Hippocampal formation (tissue), 2 donors: Measurements from ENCODE around the gene PBX4.

Experiments
- DNase-seq, 2 donors: peaks; one replicate each; lab custom pipeline; 2025; lab: John Stamatoyannopoulos, UW

Gene PBX4

DNA sequence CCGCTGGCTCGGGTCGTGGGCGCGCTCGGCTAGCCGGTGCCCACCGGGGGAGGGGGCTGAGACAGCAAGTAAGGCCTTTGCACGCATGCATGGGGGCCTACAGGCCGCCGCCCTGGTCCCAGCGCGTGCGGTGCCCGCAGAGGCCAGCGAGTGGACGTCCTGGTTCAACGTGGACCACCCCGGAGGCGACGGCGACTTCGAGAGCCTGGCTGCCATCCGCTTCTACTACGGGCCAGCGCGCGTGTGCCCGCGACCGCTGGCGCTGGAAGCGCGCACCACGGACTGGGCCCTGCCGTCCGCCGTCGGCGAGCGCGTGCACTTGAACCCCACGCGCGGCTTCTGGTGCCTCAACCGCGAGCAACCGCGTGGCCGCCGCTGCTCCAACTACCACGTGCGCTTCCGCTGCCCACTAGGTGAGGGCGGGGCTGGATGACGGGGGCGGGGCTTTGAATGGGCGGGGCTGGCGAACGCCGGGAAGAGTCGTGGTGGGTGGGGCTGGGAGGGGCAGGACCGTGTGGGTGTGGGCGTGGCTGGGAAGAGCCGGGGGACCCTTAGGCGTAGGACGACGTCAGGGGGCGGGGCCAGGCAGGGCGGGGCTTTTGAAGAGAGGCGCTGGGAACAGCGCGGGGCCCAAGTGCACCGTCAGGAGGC lies 78.3 kb downstream of the PBX4 start:
- peak in 1 of 2 donors; percentile 20 for DNase-seq

DNA sequence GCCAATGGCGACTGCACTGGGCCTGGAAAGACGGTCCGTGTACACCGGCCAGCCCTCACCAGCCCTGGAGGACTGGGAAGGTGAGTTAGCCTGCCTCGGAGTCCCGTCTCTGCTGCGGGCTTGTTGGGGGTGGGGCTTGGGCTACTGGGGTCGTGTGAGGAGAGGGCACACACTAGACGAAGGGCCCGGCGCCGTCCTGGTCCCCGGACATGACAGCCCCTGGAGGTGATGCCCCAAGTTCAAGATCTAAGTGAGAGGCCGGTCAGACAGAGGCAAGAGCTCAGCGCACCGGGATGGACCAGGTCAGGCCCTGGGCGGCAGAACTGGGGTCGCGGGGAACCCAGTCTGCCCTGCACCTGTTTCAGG lies 78.8 kb downstream of the PBX4 start:
- DNase-seq, result no peak

DNA sequence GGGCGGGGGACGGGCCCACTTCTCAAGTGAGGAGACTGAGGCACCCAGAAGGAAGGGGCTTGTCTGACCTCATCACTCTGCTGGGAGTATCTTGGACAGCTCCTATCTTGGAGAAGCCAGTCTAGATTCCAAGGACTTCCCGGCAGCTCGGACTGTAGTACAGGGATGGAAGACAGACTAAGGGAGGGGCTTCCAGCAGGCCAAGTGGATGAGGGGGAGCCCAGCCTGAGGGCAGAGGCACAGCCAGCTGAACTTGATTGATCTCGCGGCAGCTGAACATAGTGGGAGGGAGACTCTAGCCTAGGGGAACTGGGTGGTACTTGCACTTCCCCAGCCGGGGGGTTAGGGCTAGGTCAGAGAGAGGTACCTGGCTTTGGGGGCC lies 79.7 kb downstream of the PBX4 start:
- DNase-seq, result no peak

DNA sequence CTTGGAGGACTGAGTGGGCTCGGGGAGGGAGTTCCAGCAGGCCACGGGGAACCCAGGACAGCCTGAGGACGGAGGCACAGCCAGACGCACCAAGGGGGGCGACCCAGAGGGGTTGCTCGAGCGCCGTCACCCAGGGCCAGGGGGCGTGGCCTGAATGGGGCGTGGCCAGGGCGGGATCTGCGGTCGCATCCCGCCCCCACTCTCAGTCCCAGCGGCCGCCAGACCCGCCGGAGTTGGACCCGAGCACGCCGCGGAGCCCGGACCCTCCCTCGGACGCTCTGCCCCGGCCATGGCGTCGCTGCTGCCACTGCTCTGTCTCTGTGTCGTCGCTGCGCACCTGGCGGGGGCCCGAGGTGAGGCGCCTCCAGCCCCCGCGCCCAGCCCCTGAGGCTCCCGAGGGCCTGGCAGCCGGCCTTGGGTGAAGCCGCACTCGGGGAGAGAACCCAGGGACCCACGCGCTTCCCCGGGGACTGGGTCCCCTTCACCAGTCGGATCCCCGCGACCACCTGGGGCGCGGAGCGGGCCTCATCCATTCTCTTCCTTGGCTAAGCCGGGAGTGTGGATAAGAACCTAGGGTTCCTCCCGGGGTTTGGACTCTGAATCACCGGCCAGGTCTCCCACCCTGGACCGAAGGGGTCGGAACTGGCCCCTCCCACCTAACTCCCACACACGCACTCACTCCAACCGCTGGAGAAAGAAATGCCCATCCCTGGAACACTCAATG lies 80.3 kb downstream of the PBX4 start, which contains the start of gene CILP2:
Gene CILP2, plus strand, starts transcription at position 205 of the 724 bp plus-strand sequence. Its CDS starts 85 bp downstream, at position 290.
- no peak for DNase-seq

DNA sequence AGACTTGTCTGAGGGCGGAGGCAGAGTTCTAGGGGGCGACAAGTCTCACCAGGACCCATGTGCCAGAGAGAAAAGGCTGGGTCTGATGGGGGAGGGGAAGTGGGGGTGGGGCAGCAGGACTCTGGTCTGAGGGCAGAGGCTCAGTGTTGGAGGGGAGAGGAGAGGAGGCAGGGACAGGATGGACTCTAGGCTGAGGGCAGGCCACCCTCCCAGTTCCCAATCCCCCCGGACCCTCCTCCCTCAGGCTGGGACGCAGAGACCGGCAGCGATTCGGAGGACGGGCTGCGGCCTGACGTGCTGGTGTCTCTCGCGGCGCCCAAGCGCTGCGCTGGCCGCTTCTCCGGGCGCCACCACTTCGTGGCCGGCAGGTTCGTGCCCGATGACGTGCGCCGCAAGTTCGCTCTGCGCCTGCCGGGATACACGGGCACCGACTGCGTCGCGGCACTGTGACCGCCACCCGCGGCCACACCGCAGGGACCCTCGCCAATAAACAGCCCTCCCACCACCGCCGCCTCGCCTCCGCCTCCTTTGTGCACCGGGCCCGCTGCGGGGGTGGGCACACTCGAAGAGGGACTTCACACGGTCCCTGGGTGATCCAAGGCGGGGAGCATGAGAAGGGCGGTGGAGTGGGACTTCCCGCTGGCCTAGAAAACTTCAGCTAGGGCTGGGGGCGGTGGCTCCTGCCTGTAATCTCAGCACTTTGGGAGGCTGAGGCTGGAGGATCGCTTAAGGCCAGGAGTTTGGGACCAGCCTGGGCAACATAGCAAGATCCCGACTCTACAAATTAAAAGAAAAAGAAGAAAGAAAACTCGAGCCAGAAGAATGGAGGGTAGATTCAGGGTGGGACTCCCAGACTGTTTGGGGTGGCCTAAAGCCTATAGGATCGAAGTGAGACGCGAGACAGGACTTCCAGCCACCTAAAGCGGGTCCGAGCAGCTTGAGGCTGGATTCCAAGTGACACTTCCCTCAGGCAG lies 81.1 kb downstream of the PBX4 start:
- no peak for DNase-seq

DNA sequence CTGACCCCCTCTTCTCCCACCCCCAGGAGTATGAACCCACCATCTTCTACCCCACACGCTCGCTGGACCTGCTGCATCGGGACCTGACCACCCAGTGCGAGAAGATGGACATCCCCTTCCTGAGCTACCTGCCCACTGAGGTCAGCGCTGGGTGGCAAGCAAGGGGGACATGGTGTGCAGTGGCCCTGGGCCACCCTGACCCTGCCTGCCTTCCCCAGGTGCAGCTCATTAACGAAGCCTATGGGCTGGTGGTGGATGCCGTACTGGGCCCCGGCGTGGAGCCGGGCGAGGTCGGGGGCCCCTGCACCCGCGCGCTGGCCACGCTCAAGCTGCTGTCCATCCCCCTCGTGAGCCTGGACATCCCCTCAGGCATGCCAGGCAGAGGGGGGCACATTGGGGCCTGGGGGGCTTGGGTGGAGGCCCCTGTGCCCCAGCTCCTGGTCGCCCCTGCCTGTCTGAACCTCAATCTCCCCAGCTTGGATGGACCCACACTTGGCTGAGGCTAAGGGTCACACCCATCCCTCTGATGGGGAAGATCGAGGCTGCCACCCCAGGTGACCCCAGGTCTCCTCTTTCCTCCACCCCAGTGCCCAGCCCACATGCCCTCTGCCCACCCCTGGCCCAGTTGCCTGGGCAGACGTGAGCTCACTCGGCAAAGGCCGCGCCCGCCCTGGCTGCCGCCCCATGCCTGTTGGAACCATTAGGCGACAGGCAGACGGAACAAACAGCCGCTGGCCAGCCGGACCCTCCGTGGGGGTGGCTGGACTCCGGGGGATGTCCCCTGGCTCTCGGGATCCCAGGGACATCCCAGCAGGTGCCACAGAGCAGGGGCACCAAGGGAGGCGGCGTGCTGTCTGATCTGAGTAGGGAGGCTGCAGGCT lies 82.9 kb downstream of the PBX4 start:
- DNase-seq, result no peak

DNA sequence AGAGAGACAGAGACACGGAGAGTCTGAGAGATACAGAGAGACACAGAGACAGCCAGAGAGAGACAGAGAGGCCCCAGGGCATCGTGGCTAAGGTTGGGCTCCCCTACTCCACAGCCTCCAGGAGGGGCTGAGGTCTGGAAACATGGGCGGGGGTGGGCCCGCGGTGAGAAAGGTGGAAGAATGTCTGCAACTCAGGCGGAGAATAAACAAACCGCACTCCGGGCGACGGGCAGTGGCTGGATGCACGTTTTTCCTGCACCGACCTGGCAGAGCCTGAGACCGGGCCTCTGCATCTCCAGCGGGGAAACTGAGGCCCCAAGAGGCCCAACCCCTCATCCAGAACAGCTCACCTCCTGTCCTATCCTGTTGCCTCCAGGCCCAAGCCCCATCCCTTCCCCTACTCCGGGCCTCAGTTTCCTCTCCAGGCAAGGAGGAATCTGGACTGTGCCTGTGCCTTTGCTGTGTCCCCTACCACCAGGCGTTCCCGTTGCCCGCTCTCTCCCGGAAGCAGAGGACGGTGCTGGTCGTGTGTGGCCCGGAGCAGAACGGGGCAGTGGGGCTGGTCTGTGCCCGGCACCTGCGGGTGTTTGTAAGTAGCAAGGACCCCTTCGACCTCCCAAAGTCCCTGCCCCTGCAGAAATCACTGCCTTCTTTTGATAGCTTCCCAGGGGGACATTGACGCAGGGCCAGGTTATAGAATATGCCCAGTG lies 83.8 kb downstream of the PBX4 start:
- DNase-seq, result no peak

DNA sequence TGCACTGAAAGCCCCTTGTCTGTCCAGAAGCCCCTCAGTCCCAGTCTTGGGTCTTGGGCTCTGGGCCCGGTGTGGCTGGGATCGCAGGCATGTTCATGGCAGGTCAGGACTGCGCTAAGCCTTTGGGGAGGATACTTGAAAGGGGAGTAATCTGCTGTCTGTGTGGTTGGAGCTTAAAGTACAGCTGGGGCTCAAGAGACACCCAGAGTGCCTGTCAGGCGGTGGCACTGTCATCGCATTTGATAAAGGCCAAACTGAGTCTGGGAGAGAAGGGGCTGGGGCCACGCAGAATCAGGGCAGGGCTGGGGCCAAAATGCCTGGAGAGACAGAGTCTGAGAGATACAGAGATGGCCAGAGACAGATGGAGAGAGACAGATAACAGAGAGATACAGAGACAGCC lies 84.6 kb downstream of the PBX4 start:
- no peak for DNase-seq

DNA sequence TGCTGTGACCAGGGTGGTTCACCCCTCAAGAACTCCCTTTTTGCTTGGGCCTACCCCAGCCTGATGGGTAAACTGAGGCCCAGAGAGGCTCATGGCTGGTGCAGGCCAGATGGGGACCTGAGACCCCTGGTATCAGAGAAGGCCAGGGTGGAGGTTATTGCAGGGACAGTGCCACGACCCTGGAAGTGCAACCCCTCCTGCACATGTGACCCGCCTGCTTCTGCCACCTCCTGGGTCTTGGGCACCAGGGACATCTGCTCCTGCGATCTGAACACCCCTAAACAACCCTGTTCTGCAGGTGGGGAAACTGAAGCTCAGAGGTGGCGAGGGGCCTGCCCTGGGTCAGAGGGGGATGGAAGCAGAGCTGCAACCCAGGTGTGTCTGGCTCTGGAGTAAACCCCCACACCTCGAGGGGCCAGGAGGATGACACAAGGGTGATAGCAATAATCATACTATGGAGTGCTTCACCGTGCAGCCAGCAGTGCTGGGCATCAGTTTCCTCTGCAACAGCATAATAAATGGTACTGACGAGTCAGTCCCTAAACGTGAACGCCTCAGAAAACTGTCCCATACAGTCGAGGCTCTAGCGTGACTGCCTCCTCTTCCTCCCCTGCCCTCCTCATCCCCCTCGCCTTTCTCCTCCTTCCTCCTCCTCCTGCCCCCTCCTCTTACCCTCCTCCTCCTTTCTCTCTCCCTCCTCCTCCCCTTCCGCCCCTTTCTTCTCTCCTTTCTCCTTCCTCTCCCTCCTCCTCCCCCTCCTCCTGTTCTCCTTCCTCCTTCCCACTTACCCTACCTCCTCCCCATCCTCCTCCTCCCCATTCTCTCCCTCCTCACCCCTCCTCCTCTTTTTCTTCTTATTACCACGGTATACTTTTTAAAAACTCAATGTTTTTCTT lies 85.4 kb downstream of the PBX4 start:
- no peak for DNase-seq

DNA sequence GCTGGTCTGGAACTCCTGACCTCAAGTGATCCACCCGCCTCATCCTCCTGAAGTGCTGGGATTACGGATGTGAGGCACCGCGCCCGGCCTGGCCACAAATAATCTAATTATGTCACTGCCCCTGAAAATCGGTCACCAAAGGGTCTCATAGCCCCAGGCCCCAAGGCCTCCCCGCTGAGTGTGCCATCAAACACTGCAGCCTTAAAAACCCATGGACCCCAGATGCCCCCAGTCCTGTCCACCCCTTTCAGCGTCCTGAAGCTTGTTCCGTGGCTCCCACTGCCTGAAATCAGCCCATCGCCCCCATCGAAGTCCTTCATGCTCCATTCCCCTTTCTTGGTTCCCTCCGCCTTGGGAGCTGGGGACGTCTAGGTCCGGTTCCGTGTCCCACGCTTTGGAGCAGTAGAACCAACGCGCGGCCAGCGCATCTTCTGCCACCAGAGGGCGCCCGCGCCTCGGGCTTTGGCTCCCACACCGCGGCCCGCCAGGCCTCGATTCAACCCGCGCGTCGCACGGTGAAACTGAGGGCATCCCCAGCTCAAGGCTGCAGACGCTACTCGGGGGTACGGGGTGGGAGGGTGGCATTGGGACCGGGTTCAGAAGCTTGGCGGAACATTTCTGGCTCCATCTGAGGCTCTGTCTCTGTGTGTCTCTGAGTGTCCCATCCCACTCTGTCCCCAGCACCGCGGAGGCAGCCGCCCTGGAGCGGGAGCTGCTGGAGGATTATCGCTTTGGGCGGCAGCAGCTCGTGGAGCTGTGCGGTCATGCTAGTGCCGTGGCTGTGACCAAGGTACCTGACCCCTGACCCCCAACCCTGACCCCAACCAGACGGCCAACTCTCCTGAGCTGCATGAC lies 86.3 kb downstream of the PBX4 start:
- peak; percentile 26 to 63 for DNase-seq

DNA sequence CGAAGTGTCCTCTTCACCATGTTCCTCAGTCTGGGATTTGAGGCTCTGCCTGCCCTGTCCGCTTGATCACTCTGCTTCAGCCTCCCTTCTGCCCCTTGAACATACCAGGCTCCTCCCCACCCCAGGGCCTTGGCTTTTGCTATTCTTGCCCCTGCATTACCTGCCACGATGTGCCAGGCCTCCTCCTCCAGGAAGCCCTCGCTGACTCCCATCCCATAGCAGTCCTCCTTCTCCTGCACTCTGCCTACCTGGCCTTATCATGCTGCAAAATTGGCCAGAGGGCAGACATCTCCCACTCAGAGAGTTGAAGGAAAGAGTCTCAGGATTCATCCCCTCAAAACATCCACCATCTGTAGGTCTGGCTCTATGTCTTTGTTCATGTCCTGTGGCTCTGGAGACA lies 87.6 kb downstream of the PBX4 start:
- DNase-seq, result no peak

DNA sequence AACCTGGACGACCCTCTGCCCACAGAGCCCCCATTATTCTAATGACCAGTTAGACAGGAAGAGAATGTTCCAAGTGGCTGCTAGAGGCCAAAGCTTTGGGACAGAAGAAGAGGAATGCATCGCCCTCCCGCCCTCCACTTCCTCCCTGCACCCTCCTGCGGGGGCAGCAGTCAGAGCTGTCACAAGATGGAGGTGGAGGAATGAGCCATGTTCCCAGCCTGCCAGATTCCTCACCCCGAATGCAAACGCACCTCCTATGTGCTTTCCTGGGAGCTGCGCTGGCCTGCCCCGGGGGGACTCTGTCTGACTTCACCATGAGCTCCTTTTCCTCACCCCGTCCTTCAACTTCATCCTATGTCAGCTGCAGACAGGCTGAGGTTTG lies 88.1 kb downstream of the PBX4 start:
- DNase-seq, result no peak

DNA sequence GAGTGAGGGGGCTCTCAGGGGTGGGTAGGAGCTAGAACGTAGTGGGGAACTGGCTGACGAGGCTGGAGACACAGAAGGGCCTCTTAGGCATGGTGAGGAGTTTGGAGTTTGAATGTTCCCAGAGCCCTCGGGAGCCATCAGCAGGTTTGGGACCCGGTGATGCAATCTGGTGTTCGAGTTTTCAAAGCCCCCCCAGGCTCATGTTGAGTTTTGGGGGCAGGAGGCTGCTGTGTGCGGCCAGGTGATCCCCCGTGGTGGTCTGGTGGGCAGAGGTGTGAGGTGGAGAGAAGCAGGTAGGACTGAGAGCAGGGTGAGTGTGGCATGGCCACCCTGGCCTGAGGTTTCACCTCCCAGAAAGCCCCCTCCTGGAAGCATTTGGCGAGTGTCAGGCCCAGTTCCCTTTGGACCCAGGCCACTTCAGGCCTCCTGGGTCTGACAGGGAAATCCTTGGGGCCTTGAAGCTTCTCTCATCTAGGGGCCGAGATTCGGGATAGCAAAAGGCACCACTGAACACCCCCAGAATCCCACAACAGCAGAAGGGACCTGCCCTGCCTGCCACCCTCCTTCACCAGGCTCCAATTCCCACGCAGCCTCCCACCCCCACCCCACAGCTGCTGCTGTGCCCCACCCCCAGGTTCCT lies 88.6 kb downstream of the PBX4 start:
- no peak for DNase-seq

DNA sequence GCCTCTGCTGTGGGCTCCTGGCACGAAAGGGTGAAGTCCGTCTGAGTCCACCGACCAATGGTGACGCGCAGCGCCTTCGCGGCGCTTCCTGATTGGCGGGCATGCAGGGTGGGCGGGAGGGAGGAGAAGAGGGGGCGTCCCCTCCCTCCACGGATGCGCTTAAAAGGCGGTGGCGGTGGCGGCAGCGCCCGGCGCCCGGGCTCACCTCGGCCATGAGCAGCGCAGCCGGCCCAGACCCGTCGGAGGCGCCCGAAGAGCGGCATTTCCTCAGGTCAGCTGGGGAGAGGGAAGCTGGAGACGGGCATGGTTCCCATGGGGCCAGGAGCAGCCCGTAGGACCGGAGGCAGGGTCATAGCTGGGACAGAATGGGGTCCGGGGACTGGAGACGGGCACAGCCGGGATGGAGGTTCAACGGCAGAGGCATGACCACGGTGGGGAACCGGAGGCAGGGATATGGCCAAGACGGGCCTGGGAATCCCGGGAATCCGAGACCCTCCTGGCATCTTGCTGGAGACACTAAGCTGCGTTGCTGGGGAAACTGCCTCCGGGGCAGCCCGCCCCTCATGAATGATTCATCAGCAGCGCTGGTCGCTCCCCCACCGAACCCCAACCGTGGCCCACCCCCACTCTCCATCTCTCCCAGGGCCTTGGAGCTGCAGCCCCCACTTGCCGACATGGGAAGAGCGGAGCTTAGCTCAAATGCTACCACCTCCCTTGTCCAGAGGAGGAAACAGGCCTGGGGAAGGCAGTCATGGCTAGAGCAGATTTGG lies 89.6 kb downstream of the PBX4 start, which contains the start of gene YJEFN3:
Gene YJEFN3, plus strand, starts transcription at position 191 of the 770 bp plus-strand sequence. Its CDS starts 22 bp downstream, at position 213.
- peak; percentile 13 to 39 for DNase-seq

DNA sequence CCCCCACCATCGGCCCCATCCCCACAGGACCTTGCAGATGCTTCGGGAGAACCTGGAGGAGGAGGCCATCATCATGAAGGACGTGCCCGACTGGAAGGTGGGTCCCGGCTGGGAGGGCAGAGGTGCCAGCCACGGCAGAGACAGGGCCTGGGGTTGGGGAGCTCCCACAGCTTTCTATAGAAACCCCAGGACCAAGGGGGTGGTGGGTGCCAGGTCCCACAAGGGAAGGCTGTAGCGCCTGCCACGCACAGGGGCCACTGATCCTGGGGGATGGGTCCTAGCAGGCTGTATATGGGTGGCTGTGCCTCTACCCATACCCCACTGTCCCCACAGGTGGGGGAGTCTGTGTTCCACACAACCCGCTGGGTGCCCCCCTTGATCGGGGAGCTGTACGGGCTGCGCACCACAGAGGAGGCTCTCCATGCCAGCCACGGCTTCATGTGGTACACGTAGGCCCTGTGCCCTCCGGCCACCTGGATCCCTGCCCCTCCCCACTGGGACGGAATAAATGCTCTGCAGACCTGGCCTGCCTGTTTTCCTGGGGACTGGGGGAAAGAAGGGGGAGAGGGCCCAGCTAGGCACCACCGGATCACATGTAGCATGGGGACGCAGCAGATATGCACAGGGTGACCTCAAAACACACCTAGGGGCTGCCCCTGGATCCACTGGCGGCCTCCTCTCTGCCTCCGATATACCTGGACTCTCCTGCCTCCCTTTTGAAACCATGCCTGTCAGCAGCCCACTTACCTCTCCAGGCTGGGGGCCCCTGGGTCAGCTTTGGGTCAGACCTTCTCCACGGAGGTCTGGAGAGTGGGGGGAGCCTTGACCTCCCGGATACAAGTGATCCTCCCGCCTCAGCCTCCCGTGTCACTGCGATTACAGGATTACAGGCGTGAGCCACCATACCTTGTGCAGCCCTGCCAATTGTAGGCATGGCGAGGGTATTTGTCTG lies 90.5 kb downstream of the PBX4 start:
- DNase-seq, result no peak

DNA sequence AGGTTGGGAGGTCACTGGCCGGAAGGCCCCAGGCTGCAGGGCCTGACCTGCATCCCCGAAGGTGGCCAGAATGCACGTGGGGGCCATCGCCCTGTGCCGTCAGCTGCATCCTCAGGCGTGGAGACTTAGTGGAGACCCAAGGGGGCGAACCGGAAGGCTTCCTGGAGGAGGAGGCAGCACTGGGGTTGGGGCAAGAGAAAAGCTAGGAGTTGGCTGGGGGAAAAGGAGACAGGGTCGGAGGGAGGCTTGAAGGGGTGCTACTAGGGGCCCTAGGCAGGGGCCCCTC lies 91.2 kb downstream of the PBX4 start:
- no peak for DNase-seq
